Heart left ventricle (tissue), 16 donors: ENCODE results near the gene LRMDA. TPM values are rescaled to one million over a fixed set of nuclear protein-coding genes. Genes with fewer than 3 reads are reported as not detected.
A peak's percentile ranks its signal among the peaks of the same experiment; 100 is the strongest.

Experiments
- ATAC-seq, 4 donors: fragments of 200-7000 bp; cut with Tn5 transposase; one replicate each; pipeline ENCODE4 v1.9.1; 2020 to 2022; ENCODE audit warnings: moderate library complexity in 4 of 4, mild to moderate bottlenecking in 3 of 4, moderate number of reproducible peaks in 1 of 4
- DNase-seq, 5 donors: peaks; one replicate each; pipeline ENCODE4 v3.0.0-alpha.2; 2020
- H3K27ac ChIP-seq, 12 donors: fragments of 200-600 bp; sonication (generic) in 4 of 12; one replicate each; pipeline versions ENCODE4 v1.5.0 to v1.8.0; 2016 to 2022; ENCODE audit warnings: mild to moderate bottlenecking in 2 of 12
- H3K27me3 ChIP-seq, 9 donors: fragments of 200-600 bp; sonication (generic) in 2 of 9; one replicate each; pipeline versions ENCODE4 v1.5.1 to v1.8.0; 2016 to 2022; ENCODE audit warnings: mild to moderate bottlenecking in 3 of 9
- H3K36me3 ChIP-seq, 9 donors: fragments of 200-600 bp; sonication (generic) in 2 of 9; one replicate each; pipeline versions ENCODE4 v1.5.0 to v1.8.0; 2018 to 2022; ENCODE audit warnings: mild to moderate bottlenecking in 2 of 9
- H3K4me1 ChIP-seq, 12 donors: fragments of 200-600 bp; sonication (generic) in 4 of 12; one replicate each; pipeline versions ENCODE4 v1.5.0 to v1.8.0; 2016 to 2022; ENCODE audit warnings: mild to moderate bottlenecking in 3 of 12
- H3K4me3 ChIP-seq, 12 donors: fragments of 200-600 bp; sonication (generic) in 4 of 12; one replicate each; pipeline versions ENCODE4 v1.5.0 to v1.8.0; 2017 to 2022; ENCODE audit warnings: mild to moderate bottlenecking in 9 of 12, moderate library complexity in 4 of 12
- H3K9me3 ChIP-seq, 12 donors: fragments of 200-600 bp; sonication (generic) in 4 of 12; one replicate each; pipeline versions ENCODE4 v1.5.0 to v1.8.0; 2016 to 2022; ENCODE audit warnings: mild to moderate bottlenecking in 1 of 12
- CTCF ChIP-seq, 12 donors: fragments of 200-600 bp; sonication (generic) in 4 of 12; IDR thresholded peaks; one replicate each; pipeline versions ENCODE4 v1.5.0 to v1.8.0; 2018 to 2022; ENCODE audit warnings: antibody characterized with exemption in 12 of 12, mild to moderate bottlenecking in 5 of 12
- POLR2A ChIP-seq, 2 donors: fragments of 450-650 bp; IDR thresholded peaks; one replicate each; pipeline ENCODE4 v1.6.1; 2017; ENCODE audit warnings: antibody characterized with exemption in 2 of 2, mild to moderate bottlenecking in 2 of 2, moderate library complexity in 2 of 2
- WGBS, 4 donors: extraction: QIAGEN DNeasy Blood & Tissue Kit in 2 of 4; methylation state at CpG; one replicate each; pipeline versions ENCODE4 v1.1.5 to v1.1.7; 2013 to 2018; 5-methylcytosine and 5-hydroxymethylcytosine counted together
- intact Hi-C, 10 donors: fragments of 100-400 bp; cut with DNase I; formaldehyde crosslinking; loops; one replicate each; pipeline versions ENCODE4 v1.11.1 to v1.14.2; 2022
- polyA plus RNA-seq, 2 donors: library from polyadenylated mRNA; stranded (reverse); fragments of 200-250 nt; gene quantifications; one replicate each; pipeline ENCODE4 v1.2.3, GENCODE V29; 2013
- total RNA-seq, 9 donors: library from RNA; depleted of rRNA in 2 of 9; stranded (reverse); fragments of >200 nt in 2 of 9; fragmentation: NEBNext Ultra II Directional in 3 of 9; extraction: Animal tissue kit (Norgen Biotek cat#: 25700) in 3 of 9; gene quantifications; one replicate each; pipeline versions ENCODE4 v1.1.0 to v1.2.4, GENCODE V29; 2016 to 2023
- donor health status: ischemic (EF 13 %, LVEDD 7.1; RV severe dilation, severe dysfunction).
- donor health status: healthy with polysubstance abuse.
- donor health status: DM: no; HTN: yes; CAD: no.
- donor health status: DM: no; HTN: no; CAD: no.
- donor health status: ischemic (EF 25% LVEDD 6.9; RV normal size, moderate dysfunction).
- donor health status: ischemic (EF 25% LVEDD 5.7; RV mildly dilated, moderate dysfunction).
- donor health status: healthy.
- donor health status: DM: yes; HTN: yes; CAD: no.
- donor health status: ischemic (EF 35%, LVEDD 5.7; RV mildly dilated, moderate dysfunction).
- donor health status: nonischemic (EF 11% LVEDD 7.7; RV severe dilation, severe dysfunction).
- donor health status: DM: yes; HTN: yes; CAD: no.
- donor health status: PGD.
- donor health status: ischemic (EF 29% LVEDD 5.4; RV normal size, mild dysfunction).
- donor health status: nonischemic (EF 23%, LVEDD 6.1; RV moderate dilation, normal function).

LRMDA gene
- total and polyA plus RNA-seq, 11 donors = 2.4 to 34.4 (median 14.9) TPM

GRCh38 chr10:75548356-75548755 lies 116.9 kb downstream of the LRMDA start:
- 54 to 73% (median 59%) methylated on average over 1 of the region's 1 CpG for WGBS, 4 donors
- ATAC-seq (peak in 1 of 4 donors; percentile 36), DNase-seq (no peak)
- Histone ChIP-seq H3K27me3 (no peaks in the 10 kb centered on the region), H3K27ac (peak overlapping the region in 6 of 12 donors; percentile 3 to 35 (median 21)), H3K4me1 (peaks cover 0 to 38% (median 15%) of the 10 kb centered on the region in 12 donors), H3K36me3 (no peaks in the 10 kb centered on the region), H3K4me3 (no peak overlapping the region), H3K9me3 (peaks cover 0 to 12% (median 0%) of the 10 kb centered on the region in 12 donors)
- TF ChIP-seq CTCF (IDR thresholded peaks at IDR 0.05) = no peak
- no peak for TF ChIP-seq POLR2A (IDR thresholded peaks at IDR 0.05)
- intact Hi-C loops = loop anchor here in 3 of 10 donors (5.0 to 10.0 kb wide), 3 partner anchors 136 to 144 kb away; partner anchors contain the start of gene ZNF503 (in 1 of the 3)

- Histone ChIP-seq H3K27me3 (no peaks in the 10 kb centered on the region), H3K36me3 (no peaks in the 10 kb centered on the region), H3K9me3 (peaks cover 0 to 12% (median 0%) of the 10 kb centered on the region in 12 donors), H3K4me1 (peaks cover 0 to 23% (median 7%) of the 10 kb centered on the region in 12 donors), H3K4me3 (no peak overlapping the region), H3K27ac (no peak overlapping the region)
- ATAC-seq (no peak), DNase-seq (no peak)
- intact Hi-C loops = no loop called here
- TF ChIP-seq POLR2A (IDR thresholded peaks at IDR 0.05) = no peak
- no peak for TF ChIP-seq CTCF (IDR thresholded peaks at IDR 0.05)
Measured at GRCh38 chr10:75550191-75550590, 118.8 kb downstream of the LRMDA start.

- Histone ChIP-seq H3K27ac (no peak overlapping the region), H3K4me1 (peaks cover 0 to 17% (median 6%) of the 10 kb centered on the region in 12 donors), H3K4me3 (no peak overlapping the region), H3K9me3 (peaks cover 0 to 12% (median 0%) of the 10 kb centered on the region in 12 donors), H3K36me3 (no peaks in the 10 kb centered on the region), H3K27me3 (no peaks in the 10 kb centered on the region)
- intact Hi-C loops = no loop called here
- no peak for ATAC-seq
- TF ChIP-seq POLR2A (IDR thresholded peaks at IDR 0.05) (no peak), CTCF (IDR thresholded peaks at IDR 0.05) (no peak)
- WGBS, 4 donors = 92 to 100% (median 99%) methylated on average over 1 of the region's 1 CpG
- no peak for DNase-seq
Measured at GRCh38 chr10:75552171-75552570, 120.7 kb downstream of the LRMDA start.

- DNase-seq = no peak
- Histone ChIP-seq H3K27me3 (no peaks in the 10 kb centered on the region), H3K9me3 (peaks cover 0 to 17% (median 0%) of the 10 kb centered on the region in 12 donors), H3K4me1 (peaks cover 0 to 5% (median under 1%) of the 10 kb centered on the region in 12 donors), H3K27ac (no peak overlapping the region), H3K4me3 (no peak overlapping the region), H3K36me3 (no peaks in the 10 kb centered on the region)
- TF ChIP-seq CTCF (IDR thresholded peaks at IDR 0.05) = no peak
- TF ChIP-seq POLR2A (IDR thresholded peaks at IDR 0.05) = no peak
- ATAC-seq = no peak
- intact Hi-C loops = no loop called here
- WGBS, 4 donors = 92 to 97% (median 96%) methylated on average over 1 of the region's 1 CpG
Measured at GRCh38 chr10:75553550-75553949, 122.1 kb downstream of the LRMDA start.
